Cardiac ventricle fibroblast (primary cell): ENCODE data around the gene TTBK2. TPM values are rescaled to one million over a fixed set of nuclear protein-coding genes. Genes with fewer than 3 reads are reported as not detected.

Source experiments
- total RNA-seq: library from RNA; depleted of rRNA; stranded (reverse); fragments of >200 nt; gene quantifications from 2 replicates; pipeline ENCODE4 v1.2.3, GENCODE V29; 2015

Gene TTBK2
- total RNA-seq, result 6.5 and 11.7 TPM in 2 replicates

GRCh38 chr15:42920519-42921341 is at the start of gene TTBK2:
TTBK2 (minus strand) TSS chr15:42920778; CDS start chr15:42878617, 42,161 bp downstream.

DNA sequence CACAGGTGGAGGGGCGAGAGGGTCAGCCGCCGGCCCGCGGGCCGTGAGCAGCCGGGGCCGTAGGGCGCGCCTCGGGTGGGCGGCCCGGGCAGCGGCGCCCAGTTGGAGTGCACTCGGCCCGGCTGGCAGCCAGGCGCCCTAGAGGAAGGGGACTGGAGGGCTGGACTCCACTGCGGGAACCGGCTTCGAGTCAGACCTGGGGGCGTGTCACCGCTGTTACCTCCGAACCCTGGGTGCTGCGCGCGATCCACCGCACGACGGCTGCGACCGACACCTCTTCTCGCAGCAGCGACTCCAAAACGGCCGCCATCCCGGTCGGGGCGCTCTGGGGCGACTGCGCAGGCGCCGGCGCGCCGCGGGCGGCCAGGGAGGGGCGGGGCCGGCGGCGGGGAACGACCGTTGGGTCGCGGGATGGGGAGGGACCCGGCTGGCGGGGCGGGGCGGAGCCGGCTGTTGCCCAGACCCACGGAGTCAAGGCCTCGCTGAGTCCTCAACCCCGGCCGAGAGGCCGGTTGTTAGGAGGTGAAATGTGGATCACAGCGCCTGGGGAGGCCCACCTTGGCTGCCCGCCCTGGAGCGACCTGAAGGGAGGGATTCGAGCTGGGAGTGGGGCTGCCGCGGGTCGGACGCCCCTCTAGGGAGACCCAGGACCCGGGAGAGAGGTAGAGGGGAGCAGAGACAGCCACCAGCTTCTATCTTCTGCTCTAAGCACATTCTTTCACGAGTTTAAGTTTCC is 183.6 kb downstream of the TTBK2 start, which contains the start of gene CDAN1:
TSS of gene CDAN1 (minus strand) at position 336 of the 736 bp plus-strand sequence. CDS start at position 310, 26 bp downstream.

Other genes starting within 250 kb of the TTBK2 start
- gene CDAN1, start 183.7 kb downstream of the TTBK2 start, total RNA-seq, result 9.3 and 10.9 TPM in 2 replicates
- 12.4 and 12.5 TPM in 2 replicates for gene UBR1, start 185.3 kb upstream of the TTBK2 start, total RNA-seq
- gene TMEM62, start 212.8 kb upstream of the TTBK2 start, total RNA-seq, result 2.1 and 2.7 TPM in 2 replicates